ENCODE data around the gene MLIP. TPM values are rescaled to one million over a fixed set of nuclear protein-coding genes. Genes with fewer than 3 reads are reported as not detected.

MLIP gene
- total and polyA plus RNA-seq, 2 of the 13 experiments (the other 11 are each of a cell fraction or from before 2014, with no cell fraction given), result 0.08 to 0.33 TPM

DNA sequence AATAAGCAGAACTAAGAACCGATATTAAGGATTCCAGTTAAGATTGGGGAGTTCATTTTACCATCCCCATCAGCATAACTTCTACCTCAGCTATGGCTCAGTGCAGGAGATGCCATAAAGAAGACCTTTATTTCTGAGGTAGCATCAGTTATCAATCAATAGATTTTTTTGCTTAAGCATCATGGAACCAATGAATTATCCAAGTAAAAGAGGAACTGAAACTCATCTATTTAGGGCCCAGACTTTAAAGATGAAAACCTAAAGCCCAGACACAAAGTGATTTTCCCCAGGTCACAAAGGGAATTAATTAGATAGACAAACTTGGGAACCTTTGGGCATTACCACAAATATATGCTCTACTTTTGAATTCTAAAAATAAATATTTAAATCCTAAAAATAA is 137.8 kb downstream of the MLIP start:
- no peak for FAIRE-seq
- Histone ChIP-seq H3K9ac (ENCODE audit: insufficient read depth, low read depth, low read length) (no peak overlapping the region), H3K4me1 (ENCODE audit: insufficient read depth, low read length) (no peaks in the 10 kb centered on the region), H2AFZ (ENCODE audit: low read length) (no peak overlapping the region), H3K79me2 (ENCODE audit: insufficient read depth, low read length) (no peaks in the 10 kb centered on the region), H3K36me3 (replicated peaks in 1 of 2; ENCODE audit: control insufficient read depth in 1 of 2, insufficient read depth in 2 of 2, low read length in 2 of 2) (no peaks in the 10 kb centered on the region), H3K27me3 (ENCODE audit: control insufficient read depth in 1 of 2, insufficient read depth in 2 of 2, low read length in 2 of 2) (no peaks in the 10 kb centered on the region), H3K9me3 (ENCODE audit: low read length) (no peaks in the 10 kb centered on the region), H3K4me2 (ENCODE audit: low read depth, low read length) (no peak overlapping the region), H3K27ac (ENCODE audit: extremely low read length, insufficient read depth, low read length) (no peak overlapping the region), H4K20me1 (ENCODE audit: insufficient read depth, low read length) (no peaks in the 10 kb centered on the region), H3K4me3 (replicated peaks in 1 of 3; ENCODE audit: insufficient read depth in 1 of 3, low read depth in 2 of 3, low read length in 3 of 3) (no peak overlapping the region)
- ATAC-seq, result no peak
- ChIA-PET CTCF (ENCODE audit: low intra/inter-chr PET ratio, low total read pairs) (no interaction called here), POLR2A (no interaction called here)
- no peak for DNase-seq (ENCODE audit: low spot score)
- 20% methylated on average over 1 of the region's 1 CpG for WGBS (ENCODE audit: low lambda C conversion rate)
- intact Hi-C loops (cut with micrococcal nuclease; ENCODE audit: unreplicated experiment), result no loop called here
- no TSS peak for BruUV-seq (replicated peaks)
- in situ Hi-C loops (cut with HindIII; ENCODE audit: extremely low pct_ligation_motif_present, low pct_unique_long_range_greater_than_20kb), result no loop called here
- TF ChIP-seq, protein P1, sequence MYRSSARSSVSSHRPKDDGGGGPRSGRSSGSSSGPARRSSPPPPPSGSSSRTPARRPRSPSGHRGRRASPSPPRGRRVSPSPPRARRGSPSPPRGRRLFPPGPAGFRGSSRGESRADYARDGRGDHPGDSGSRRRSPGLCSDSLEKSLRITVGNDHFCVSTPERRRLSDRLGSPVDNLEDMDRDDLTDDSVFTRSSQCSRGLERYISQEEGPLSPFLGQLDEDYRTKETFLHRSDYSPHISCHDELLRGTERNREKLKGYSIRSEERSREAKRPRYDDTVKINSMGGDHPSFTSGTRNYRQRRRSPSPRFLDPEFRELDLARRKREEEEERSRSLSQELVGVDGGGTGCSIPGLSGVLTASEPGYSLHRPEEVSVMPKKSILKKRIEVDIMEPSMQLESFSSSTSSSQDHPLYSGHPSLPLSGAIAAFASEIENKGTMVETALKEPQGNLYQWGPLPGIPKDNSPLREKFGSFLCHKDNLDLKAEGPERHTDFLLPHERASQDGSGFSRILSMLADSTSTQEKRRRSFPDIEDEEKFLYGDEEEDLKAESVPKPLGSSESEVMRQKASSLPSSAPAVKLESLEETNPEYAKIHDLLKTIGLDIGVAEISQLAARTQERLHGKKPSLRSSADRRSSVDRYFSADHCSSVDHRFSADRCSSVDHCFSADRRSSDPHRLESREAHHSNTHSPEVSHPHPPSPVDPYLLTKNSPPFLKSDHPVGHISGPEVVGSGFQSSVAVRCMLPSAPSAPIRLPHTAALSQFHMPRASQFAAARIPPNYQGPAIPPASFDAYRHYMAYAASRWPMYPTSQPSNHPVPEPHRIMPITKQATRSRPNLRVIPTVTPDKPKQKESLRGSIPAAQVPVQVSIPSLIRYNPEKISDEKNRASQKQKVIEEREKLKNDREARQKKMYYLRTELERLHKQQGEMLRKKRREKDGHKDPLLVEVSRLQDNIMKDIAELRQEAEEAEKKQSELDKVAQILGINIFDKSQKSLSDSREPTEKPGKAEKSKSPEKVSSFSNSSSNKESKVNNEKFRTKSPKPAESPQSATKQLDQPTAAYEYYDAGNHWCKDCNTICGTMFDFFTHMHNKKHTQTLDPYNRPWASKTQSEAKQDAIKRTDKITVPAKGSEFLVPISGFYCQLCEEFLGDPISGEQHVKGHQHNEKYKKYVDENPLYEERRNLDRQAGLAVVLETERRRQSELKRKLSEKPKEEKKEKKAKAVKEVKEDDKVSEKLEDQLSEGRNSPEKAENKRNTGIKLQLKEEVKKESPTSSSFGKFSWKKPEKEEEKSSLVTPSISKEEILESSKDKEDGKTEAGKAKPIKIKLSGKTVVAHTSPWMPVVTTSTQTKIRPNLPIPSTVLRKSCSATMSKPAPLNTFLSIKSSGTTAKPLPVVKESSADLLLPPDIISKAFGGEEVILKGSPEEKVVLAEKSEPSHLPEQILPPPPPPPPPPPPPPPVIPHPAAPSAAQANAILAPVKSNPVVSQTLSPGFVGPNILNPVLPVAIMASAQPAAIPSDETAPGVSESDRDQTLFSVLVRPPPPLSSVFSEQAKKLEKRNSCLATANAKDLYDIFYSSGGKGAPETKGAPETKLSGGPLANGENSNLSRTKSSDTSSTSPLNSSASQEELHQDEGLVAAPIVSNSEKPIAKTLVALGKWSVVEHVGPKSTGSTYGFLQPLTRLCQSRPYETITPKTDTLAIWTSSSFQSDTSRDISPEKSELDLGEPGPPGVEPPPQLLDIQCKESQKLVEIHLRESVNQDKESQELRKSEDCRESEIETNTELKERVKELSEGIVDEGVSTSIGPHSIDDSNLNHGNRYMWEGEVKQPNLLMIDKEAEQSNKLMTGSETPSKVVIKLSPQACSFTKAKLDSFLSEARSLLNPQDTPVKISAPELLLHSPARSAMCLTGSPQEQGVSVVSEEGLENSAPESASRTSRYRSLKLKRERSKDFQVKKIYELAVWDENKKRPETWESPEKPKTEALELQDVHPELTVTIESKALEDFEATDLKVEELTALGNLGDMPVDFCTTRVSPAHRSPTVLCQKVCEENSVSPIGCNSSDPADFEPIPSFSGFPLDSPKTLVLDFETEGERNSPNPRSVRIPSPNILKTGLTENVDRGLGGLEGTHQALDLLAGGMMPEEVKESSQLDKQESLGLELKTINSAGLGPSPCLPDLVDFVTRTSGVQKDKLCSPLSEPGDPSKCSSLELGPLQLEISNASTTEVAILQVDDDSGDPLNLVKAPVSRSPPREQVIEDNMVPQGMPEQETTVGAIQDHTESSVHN (CRISPR knock-in tag; IDR thresholded peaks at IDR 0.05), result no peak
- TF ChIP-seq, protein P2, sequence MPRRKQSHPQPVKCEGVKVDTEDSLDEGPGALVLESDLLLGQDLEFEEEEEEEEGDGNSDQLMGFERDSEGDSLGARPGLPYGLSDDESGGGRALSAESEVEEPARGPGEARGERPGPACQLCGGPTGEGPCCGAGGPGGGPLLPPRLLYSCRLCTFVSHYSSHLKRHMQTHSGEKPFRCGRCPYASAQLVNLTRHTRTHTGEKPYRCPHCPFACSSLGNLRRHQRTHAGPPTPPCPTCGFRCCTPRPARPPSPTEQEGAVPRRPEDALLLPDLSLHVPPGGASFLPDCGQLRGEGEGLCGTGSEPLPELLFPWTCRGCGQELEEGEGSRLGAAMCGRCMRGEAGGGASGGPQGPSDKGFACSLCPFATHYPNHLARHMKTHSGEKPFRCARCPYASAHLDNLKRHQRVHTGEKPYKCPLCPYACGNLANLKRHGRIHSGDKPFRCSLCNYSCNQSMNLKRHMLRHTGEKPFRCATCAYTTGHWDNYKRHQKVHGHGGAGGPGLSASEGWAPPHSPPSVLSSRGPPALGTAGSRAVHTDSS (CRISPR knock-in tag; conservative IDR thresholded peaks at IDR 0.05), result no peak
- TF ChIP-seq ATM (IDR thresholded peaks at IDR 0.05; ENCODE audit: borderline replicate concordance), result no peak
- TF ChIP-seq, protein P3, sequence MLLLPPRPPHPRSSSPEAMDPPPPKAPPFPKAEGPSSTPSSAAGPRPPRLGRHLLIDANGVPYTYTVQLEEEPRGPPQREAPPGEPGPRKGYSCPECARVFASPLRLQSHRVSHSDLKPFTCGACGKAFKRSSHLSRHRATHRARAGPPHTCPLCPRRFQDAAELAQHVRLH (CRISPR knock-in tag; IDR thresholded peaks at IDR 0.05; ENCODE audit: borderline replicate concordance, low read depth), result no peak
- TF ChIP-seq, protein P4, sequence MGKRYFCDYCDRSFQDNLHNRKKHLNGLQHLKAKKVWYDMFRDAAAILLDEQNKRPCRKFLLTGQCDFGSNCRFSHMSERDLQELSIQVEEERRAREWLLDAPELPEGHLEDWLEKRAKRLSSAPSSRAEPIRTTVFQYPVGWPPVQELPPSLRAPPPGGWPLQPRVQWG (CRISPR knock-in tag; IDR thresholded peaks at IDR 0.05; ENCODE audit: borderline replicate concordance, low read depth), result no peak
- TF ChIP-seq ZNF839 (CRISPR knock-in tag; IDR thresholded peaks at IDR 0.05; ENCODE audit: borderline replicate concordance), result no peak
- TF ChIP-seq, protein P5, sequence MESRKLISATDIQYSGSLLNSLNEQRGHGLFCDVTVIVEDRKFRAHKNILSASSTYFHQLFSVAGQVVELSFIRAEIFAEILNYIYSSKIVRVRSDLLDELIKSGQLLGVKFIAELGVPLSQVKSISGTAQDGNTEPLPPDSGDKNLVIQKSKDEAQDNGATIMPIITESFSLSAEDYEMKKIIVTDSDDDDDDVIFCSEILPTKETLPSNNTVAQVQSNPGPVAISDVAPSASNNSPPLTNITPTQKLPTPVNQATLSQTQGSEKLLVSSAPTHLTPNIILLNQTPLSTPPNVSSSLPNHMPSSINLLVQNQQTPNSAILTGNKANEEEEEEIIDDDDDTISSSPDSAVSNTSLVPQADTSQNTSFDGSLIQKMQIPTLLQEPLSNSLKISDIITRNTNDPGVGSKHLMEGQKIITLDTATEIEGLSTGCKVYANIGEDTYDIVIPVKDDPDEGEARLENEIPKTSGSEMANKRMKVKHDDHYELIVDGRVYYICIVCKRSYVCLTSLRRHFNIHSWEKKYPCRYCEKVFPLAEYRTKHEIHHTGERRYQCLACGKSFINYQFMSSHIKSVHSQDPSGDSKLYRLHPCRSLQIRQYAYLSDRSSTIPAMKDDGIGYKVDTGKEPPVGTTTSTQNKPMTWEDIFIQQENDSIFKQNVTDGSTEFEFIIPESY (CRISPR knock-in tag; IDR thresholded peaks at IDR 0.05), result no peak
- no peak for TF ChIP-seq ZNF468 (CRISPR knock-in tag; IDR thresholded peaks at IDR 0.05)
- TF ChIP-seq, protein P6, sequence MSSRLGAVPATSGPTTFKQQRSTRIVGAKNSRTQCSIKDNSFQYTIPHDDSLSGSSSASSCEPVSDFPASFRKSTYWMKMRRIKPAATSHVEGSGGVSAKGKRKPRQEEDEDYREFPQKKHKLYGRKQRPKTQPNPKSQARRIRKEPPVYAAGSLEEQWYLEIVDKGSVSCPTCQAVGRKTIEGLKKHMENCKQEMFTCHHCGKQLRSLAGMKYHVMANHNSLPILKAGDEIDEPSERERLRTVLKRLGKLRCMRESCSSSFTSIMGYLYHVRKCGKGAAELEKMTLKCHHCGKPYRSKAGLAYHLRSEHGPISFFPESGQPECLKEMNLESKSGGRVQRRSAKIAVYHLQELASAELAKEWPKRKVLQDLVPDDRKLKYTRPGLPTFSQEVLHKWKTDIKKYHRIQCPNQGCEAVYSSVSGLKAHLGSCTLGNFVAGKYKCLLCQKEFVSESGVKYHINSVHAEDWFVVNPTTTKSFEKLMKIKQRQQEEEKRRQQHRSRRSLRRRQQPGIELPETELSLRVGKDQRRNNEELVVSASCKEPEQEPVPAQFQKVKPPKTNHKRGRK (CRISPR knock-in tag; IDR thresholded peaks at IDR 0.05), result no peak
- no peak for TF ChIP-seq SMC3 (IDR thresholded peaks at IDR 0.05; ENCODE audit: low read length)
- TF ChIP-seq KDM3A (CRISPR knock-in tag; IDR thresholded peaks at IDR 0.05; ENCODE audit: low read depth), result no peak
